ENCODE results near the gene GIGYF2.

DNA sequence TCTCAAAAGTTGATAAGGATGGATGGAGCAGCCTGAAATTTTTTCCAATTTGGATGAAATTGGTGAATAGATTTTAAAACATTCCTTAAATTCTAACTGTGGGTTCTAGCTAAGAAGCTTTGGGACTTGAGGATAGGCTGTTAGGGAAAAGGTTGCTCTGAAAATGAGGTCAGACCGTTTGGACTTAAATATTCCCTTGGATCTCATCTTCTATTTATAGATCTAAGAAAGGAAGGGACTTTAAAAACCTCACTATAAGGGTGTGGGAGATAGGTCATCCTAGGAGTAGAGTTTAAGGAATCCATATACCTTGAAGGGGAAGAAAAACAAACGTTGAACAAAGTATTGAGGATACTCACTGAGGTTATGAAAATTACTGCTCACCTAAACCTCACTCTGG, 155.5 kb downstream of the GIGYF2 start:
- TF ChIP-seq CTCF (IDR thresholded peaks at IDR 0.05): no peak
- no peak for TF ChIP-seq POLR2A (IDR thresholded peaks at IDR 0.05)
- no peak for TF ChIP-seq POLR2AphosphoS5 (IDR thresholded peaks at IDR 0.05)
